Activated CD4-positive, alpha-beta T cell treated with anti-CD3 and anti-CD28 coated beads, Interleukin-2, amount 50 U/mL, for 24 hours (primary cell): Measurements from ENCODE around the gene RGS9.
"Not testable (repeated sequence)": the region's sequence is repeated elsewhere in the genome, so short reads cannot be mapped to it uniquely, and the experiment has no call there.

Experiments used
- DNase-seq, 2 donors: peaks; one replicate each; pipeline ENCODE4 v3.0.0-alpha.2; 2020; ENCODE audit warnings: low read depth in 1 of 2, low spot score in 1 of 2

Gene RGS9

DNA sequence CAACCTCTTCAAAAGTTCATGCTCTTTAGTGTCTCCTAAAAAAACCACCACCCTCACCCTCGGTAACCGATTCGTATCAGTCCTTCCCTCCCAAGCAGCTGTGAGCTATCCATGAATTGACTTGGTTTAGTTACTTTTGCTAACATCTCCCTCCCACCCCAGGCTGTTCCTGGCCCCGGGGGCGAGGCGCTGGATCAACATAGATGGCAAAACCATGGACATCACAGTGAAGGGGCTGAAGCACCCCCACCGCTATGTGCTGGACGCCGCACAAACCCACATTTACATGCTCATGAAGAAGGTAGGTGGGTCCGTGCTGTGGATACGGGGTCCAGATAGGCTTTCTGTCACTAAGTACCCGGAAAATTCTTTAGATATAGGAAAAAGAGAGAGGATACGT is 66.8 kb downstream of the RGS9 start:
- no peak for DNase-seq

DNA sequence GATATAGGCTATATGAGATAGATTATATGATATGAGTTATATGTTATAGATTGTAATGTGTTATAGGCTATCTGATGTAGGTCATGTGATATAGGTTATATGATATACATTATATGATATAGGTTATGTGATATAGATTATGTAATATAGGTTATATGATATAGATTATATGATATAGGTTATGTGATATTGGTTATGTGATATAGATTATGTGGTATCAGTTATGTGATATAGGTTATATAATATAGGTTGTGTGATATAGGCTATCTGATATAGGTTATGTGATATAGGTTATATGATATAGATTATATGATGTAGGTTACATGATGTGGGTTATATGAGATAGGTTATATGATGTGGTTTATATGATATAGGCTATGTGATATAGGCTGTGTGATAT is 68.5 kb downstream of the RGS9 start:
- no peak for DNase-seq

DNA sequence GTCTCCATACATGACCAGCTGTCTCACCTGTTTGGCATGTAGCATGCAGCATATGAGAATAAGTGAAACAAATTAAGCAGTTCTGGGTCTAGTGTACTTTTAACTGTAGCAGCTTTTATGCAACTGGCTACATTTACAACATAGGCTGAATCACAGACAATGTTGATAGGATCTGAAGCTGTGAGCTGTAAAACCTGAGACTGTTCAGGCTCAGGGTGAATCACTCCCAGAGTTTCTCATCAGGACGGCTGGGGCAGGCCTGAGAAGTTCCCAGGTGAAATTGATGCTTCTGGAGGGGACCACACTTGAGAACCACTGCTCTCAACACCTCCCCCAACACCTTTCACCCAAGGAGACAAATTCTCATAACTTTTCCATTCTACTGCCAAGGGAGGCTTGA is 70.3 kb downstream of the RGS9 start:
- not testable (repeated sequence) for DNase-seq

DNA sequence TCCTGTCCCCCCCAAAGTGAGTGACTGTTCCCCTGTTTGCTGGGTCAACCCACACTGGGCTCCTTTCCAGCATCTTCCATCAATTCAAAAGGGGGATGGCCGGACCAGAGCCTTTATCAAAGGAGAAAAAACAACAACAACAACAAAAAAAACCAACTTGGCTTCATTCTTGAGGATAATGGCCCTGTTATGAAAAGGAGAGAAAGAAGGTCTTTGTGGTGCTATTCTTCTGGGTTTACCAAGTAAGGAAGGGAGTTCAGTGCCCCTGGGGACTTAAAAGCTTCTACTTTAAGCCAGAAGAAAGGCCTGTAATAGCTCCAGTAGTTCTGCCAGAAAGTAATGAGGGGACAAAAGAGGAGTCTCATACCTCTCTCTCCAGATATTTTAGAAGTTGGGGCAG is 71.5 kb downstream of the RGS9 start:
- no peak for DNase-seq

DNA sequence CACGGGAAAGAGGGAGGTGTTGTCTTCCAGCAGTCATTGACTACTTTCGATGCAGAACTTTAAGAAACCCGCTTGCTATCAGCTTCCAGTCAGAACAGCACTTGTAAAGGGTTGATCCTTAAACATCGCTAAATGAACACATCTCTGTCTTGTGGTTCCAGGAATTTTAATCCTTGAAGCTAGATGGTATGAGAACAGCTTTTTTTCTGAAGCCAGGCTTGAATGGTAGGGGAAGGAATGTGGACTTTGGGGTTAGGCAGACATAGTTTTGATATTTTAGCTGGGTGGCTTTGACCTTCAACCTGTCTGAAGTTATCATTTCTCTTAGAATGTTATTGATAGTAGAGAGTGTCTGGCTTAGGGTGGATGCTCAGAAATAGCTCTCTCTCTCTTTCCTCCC is 81.1 kb downstream of the RGS9 start:
- DNase-seq, result no peak

DNA sequence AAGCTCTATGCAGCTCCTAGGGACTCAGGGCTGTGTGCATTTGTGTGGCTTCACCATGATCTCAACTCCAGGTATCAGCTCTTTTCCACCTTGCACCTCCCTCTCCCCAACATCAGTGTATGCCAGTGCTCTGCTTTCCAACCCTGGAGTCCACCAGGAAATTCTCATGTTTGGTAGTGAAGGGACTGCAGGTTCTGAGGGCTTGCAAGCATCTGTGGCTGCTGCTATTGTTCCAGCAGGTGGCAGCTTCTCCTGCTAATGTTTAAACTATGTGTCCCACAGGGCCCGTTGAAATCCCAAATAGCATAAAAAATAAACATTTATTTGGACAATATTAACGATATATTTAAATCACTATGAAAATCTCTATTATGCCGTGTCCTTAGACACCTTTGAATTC is 82.0 kb downstream of the RGS9 start:
- no peak for DNase-seq

DNA sequence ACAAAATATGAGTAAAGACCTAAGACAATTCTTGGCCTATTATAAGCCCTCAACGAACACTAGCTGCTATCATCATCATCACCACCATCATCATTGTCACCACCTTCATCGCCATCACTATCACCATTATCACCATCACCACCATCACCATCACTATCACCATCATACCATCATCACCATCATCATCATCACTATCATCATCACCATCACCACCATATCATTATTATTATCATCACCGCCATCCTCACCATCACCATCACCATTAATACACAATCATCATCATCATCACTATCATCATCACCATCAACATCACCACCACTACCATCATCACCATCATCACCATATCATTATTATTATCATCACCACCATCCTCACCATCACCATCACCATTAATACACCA is 82.5 kb downstream of the RGS9 start:
- no peak for DNase-seq

DNA sequence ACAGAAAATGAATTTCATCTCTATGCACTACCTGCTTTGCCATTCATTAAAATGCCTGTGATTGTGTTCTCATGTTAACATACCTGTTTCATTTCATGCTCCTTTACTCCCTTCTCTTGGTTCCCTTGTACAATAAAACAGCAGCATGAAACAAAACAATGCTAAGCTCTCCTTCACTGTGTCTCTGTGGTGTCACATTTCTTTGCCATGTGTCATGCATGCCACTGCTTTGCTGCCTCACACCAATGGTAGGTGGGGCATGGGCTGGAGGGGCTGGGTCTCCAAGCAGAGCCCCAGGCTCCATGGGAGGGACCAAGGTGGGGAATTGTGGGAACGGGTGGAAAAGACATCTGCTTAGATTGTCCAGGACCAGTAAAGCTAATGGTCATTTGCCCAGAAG is 83.6 kb downstream of the RGS9 start:
- DNase-seq, result no peak

DNA sequence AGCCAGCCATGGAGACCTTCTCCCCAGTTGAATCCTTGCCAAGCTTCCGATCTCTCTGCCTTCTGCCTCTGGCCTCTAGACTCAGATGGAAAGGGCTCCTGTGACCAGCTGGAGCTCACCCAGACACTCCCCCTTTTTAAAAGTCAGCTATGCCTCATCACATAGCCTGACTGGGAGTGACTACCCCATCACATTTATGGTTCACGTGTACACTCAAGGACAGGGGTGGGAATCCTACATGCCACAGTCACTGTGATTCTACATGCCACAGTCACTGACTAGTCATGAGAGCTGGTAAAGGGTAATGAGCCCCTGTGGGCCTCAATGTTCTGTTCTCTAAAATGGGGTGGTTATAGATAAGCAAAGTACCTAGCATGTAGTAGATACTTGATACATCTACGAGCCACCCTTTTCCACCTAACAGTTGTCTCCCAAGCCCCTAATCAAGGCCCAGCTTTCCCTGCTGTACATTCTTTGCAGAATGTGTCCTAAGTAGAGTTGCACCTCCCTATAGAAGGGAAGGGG is 85.1 kb downstream of the RGS9 start:
- DNase-seq, result no peak

DNA sequence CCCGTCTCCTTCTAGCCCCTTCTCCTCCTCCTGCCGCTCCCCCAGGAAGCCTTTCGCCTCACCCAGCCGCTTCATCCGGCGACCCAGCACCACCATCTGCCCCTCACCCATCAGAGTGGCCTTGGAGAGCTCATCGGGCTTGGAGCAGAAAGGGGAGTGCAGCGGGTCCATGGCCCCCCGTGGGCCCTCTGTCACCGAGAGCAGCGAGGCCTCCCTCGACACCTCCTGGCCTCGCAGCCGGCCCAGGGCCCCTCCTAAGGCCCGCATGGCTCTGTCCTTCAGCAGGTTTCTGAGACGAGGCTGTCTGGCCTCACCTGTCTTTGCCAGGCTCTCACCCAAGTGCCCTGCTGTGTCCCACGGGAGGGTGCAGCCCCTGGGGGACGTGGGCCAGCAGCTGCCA is 87.9 kb downstream of the RGS9 start:
- no peak for DNase-seq

DNA sequence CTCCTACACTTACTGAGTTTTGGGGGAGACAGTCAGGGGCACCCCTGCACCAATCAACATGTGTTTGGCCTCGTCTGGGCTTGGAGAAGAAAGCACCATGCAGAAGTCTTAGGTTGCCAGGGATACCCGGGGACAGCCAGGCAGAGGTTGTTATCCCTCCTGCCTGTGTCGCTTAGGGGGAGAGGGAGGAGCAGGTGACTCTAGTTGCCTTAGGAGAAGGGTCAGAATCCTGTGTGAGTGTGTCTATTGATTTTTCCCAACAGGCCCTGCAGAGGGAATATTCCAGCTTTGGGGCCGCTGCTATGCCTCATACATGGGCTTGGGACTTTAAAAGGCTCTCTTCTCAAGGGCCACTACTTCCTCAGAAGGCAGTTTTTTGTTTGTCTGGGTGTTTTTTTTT is 89.1 kb downstream of the RGS9 start:
- DNase-seq, result no peak

DNA sequence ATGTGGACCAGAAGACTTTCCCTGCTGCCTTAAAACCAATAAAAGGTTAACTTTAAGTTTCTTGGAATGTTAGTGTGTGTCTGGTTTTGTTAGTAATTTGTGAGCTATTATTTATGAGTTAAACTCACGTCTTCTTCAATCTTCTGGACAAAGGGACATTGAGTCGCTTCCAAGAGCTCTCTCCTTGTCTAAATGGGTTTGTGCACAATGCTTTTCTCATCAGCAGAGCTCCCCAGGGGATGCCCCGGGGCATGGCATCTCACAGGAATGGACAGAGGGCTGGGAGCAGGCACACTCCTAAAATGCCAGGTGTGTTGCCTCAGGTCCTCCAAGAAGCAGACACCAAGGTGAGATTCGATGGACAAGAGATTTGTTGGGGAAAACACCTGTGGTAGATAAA is 90.5 kb downstream of the RGS9 start:
- DNase-seq, result no peak

DNA sequence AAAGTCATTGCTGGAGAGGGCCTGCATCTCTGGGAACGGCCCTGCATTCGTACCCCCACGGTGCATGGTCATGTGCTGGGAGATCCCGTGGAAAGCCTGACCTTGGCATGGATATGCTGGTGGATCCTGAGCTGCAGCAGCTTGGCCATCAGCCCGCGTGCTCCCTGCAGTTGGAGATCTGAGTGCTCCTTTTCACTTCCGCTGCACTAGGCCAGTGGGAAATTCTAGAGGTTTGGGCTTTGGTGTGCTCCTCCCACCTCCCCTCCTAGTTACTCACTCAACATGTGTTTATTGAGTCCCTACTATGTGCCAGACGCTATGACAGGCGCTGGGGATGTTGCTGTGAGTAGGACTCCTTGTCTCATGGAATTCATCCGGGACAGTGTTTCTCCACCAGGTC is 91.1 kb downstream of the RGS9 start:
- no peak for DNase-seq

DNA sequence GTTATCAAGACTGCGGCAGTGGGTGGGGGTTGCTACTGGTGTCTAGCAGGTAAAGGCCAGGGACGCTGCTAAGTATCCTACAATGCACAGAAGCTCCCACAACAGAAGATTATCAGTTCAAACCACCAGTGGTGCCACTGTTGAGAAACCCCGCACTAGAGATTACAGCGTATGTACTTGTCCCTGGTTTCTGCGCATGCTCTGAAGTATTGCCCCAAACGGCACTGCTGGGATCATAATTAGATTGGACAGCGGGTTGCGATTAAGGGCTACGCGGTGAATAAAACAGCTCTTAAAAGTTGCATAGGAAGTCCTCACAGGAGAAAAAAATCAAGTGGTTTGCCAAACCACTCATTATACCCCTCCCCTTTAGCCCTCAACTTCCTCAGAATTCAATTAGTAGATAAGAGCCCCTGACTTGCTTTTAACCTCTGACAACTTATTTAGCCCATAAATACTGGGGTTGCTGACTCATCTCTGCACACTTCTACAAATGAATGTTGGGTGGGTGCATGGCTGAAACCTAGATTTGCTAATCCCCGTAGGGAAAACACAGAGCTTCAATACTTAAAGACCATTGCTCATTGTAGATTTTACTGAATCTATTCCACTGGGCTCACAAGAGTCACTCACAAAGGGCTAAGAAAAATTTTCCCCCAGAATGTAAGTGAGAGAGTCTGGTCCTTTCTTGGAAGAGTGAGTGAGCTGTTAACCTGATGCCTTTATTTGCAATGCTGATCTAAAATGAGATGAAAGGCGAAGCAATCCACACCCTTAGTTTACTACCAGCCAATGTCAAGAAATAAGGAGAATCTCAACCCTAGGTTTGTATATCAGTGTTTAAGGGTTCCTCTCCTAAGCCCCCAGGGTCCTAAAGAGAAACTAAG is 91.8 kb downstream of the RGS9 start:
- peak; percentile 15 to 60 for DNase-seq

DNA sequence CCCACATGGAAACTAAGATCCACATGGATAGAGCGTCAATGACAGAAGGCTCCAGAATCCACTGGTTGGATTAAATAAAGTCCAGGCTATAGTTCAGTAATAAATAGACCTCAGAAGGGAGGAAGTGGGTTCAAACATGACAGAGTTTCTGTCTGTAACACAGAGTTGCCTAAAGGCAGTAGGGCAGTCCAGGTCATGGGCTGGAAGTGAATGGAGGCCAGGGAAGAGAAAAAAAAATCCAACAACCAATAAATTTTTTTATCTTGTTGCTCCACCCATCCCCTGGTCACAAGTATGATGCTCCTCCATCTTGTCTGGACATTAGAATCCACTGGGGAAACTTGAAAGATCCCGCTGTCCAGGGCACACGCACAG is 92.4 kb downstream of the RGS9 start:
- no peak for DNase-seq

DNA sequence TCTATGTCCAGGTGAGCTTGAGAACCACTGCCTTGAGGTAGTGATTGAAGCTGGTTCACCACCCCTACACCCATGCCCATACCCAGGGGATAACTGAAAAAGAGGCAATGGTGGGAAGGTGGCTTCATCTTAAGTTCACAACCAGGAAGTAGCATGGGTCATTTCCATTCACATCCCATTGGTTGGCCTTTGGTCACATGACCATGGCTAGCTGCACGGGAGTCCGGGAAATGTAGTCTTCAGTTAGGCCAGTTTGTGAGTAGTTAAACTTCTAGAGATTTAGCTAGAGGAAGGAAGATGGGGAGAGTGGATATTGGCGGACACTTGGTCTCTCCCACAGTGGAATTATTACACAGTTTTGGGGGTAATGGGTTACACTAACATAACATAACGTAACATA is 92.9 kb downstream of the RGS9 start:
- no peak for DNase-seq

DNA sequence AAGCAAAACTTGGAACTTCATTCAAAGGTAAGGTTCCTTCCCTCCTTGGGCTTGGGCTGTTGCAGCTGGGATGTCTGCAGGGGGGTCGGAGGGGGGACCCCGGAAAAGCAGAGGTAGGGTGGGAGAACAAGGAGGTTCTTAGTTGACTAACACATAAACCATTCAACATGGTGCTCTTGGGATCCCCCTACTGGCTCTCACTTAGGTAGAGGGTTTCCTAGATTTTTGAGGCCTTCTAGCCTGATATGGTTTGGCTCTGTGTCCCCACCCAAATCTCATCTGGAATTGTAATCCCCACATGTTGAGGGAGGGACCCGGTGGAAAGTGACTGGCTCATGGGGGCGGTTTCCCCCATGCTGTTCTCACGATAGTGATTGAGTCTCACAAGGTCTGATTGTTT is 93.9 kb downstream of the RGS9 start:
- no peak for DNase-seq

DNA sequence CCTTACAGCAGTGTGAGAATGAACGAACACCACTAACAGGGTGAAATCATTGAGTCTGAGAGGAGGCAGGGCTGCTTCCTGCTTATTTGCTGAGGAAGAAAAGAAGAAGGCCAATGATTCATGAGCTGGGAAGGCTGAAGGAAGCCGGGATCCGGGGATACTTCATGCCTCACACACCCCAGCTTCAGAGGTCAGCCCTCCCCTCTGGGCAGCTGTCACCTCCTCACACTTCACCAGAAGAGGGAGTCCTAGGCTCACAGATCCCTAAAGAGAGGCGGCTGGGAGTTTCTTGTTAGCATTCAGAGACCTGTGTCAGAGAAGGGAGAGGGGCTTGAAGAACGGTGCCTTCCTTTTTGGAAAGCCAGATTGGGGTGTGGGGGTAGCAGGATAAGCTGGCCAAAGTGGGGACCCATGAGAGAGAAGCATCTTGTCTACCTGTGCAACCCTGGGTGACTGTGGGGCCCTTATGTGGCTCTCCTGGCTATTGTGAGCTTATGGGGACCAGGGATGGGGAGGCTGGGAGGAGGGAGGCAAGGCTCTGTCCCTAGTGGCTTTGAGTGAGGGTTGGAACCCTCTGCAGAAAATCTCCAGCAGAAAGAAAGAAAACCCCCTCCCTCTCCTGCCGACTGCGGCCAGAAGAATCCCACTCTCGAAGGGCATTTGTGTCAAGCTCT is 94.6 kb downstream of the RGS9 start:
- peak in 1 of 2 donors; percentile 50 for DNase-seq

DNA sequence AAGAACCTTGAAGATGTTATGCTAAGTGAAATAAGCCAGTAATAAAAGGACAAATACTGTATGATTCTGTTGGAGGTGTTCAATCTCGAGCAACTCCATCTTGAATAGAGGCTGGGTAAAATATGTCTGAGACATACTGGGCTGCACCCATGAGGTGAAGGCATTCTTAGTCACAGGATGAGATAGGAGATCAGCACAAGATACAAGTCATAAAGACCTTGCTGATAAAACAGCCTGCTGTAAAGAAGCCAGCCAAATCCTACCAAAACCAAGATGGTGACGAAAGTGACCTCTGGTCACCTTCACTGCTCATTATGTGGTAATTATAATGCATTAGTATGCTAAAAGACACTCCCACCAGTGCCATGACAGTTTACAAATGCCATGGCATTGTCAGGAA is 98.1 kb downstream of the RGS9 start:
- DNase-seq, result no peak

DNA sequence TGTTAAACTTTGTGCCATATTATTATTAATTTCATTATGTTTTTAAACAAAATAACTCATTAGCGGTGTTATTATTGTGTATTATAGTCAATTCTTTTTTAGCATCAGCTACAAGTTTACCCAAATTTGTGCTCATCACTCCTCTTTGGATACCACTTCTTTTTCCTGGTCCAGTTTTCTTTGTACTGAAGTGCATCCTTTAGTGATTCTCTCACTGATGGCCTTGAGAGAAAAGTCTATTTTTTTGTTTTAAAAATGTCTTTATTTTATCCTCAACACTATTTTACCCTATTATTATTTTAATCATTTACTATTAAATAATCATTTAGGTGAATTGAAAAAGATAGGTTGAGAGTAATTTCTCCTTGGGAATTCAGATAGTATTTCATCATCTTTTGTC is 99.2 kb downstream of the RGS9 start:
- no peak for DNase-seq

DNA sequence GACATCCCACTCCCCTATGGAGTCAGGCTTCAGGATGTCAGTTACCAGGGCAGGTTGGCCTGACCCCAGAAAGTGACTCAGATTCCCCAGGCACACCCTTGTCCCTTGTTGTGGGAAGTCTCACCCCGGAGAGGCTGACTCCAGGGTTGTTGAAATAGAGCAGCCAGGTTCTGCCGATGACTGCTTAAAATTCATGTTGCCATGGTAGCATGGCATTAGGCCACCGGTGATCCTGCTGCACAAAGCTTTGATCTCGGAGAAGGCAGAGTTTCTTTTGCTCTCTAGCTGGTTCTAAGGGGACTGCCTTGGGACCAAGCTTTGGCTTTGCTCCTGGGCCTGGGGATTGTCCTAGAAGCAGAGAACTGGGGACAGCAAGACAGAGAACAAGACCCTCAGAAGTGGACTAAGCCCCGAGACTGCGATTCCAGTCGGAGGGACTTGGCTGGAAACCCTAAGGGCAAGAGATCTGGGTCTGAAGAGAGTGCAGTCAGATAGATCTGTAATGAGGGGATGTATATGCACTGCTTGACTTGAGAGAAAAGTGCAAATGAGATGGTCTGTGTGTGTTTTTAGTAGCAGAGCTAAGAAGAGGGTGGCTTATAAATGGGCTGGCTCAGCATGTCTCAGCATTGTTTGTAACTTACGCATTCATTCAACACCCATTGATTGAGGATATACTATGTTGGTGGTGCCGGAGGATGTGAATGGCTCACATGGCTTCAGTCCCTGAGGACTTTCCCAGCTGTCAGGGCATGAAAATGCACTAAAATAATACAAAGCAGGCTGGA is 106.9 kb downstream of the RGS9 start:
- DNase-seq, result no peak

DNA sequence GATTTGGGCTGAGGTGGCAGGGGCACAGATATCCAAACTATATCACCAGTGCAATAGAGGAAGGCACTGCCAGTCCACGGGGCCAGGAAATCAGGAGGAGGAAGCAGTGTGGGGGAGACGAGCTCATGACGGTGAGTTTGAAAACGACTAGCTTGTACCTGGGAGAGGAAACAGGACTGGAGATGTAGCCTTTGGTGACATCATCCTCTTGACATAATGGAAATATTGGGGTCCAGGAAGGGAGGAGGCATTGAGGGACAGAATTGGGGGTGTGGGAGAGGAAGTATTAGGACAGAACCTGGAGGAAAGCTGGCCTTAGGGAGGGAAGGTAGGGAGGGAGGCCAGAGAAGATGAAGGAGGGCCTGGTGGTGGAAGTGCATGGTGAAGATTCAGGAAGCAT is 109.1 kb downstream of the RGS9 start:
- DNase-seq, result no peak
